Hepatic stellate cell (primary cell): Measurements from ENCODE around the gene GAREM1.
"Not testable (repeated sequence)": the region's sequence is repeated elsewhere in the genome, so short reads cannot be mapped to it uniquely, and the experiment has no call there.

Experiments
- DNase-seq: peaks from one replicate; pipeline ENCODE4 v3.0.0; 2011; ENCODE audit warnings: low spot score

GAREM1 gene

DNA sequence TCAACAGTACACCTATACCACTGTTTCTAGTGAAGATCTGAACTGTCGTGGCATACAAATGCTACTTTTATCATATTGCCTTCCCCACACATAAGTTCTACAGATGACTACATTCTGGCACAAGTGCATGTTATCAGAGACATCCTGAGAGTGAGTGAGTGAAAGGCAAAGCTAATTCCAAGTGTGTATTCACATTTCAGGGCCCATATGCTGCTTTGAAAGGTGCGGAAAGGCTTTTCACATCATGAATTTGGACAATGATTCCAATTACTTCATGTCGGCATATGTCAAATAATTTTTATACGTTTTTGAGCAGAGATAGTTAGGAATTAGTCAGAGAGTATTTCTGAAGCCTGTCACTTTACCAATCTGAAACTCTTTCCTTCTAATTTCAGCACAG lies 101.7 kb downstream of the GAREM1 start:
- no peak for DNase-seq

DNA sequence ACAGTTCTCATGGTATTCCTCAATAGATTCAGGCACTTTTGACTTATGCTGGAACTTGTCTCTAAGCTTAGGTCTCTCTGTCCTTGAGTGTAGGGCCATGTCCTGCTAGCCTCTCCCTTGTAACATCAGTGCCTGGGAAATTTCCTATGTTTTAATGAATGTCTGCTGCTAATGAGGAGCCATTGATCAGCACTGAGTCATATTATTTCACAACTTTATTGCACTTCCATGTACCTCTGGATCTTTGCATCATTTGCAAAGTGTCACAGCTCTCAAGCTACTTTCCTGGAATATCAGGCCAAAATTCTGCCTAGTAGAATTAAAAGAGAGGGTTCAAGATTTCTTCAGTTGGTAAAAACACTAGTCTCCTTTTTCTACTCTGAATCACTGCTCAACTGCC lies 102.5 kb downstream of the GAREM1 start:
- DNase-seq = no peak

DNA sequence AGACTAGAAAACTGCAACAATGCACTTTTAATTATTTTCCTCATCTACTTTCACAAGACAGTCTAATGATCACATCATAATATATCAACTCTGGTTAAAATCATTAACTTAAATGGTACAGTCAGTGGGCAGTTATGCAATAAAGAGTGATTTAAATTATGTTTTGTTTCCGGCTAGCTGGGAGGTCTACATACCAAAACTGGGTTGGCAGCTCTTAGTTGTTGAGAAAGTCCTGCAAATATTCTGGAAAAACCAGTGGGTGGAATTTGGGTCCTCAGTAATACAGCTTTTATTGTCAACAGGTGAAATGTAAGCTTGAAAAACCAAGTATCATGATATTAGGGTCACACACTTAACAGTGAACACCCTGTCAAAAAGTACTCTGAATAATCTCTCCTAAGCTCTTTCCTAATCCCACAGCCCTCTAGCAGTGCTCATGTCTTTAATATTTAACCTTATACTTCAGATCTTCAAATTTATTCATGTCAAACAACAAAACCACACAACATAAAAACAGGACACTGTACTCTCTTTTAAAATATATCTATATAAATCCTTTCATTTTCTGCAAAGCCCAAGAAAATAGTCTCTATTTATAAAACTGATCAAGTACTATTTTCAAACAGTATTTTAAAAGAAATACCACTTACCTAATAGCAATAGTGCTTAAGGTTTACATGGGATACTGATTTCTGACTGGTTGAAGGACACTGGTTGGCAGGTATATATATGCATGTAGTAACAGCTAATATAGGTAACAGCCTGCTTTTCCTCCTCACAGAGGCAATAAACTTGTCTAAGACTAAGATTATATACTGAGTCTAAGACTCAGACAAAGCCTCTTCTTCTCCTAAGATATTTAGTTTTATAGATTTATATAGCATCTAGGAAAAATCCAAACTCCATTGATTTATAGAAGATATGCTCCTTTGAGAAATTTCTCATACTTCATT lies 103.8 kb downstream of the GAREM1 start:
- no peak for DNase-seq

DNA sequence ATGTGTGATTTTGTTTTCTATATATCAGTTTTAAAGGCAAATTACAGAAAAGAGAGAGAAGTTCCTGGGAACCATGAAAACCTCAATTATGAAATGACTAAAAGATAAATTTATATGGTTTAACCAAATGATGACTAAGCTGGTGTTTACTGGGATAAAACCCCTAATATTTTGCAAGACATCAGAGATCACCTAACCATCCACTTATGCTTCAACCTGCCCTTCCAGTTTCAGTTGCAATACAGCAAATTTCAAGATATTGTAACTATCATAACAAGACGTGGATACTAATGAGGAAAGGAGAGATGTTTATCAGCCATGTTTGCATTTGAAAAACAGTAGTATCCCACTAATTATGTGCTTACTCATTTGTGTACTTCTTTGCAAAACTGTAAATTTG lies 108.2 kb downstream of the GAREM1 start:
- DNase-seq = no peak

DNA sequence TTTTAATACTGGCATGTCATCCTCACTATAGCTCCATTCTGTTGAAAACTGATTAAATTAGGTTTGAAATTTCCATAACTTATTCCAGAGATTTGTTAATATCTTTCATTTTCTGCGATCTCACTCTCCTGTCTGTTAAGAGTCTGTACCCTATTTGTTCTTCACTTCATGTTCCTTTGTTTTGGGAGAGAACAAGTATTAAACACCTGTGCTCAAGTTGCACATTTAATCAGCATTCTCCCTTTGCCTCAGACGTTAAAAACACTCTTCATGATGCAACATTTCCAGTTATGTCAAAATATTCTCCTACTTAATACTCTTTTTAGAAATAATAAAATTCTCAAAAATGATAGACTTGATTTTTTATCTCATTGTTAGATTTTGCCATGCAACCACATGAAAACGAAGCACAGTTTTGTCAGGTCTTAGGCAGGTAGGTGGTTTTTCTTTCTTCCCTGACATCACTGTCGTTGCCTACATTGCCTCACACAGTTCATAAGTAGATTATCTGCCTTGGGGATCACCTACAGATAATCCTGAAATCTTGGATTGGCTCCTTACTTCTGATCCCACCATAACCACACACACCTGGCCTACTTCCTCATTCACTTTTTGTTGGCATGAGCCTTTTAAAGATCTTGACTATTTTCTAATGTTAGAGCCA lies 109.9 kb downstream of the GAREM1 start:
- DNase-seq = no peak

DNA sequence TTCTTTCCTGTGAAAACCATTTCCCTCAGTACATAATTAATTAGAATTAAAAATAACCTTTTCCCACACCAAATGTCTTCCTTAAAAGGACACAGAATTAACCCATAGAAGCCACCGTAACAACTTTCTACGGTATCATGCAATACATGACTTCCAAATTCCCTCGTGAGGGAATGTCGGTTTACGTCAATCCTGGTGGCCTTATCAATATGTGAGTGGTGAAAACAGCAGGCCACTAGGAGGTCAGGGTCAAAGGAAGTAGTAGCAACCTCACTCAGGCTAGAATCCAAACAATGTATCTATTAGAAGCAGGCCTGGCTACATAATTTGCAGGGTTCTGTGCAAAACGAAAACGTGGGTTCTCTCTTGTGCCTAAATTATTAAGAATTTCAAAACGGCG lies 112.2 kb downstream of the GAREM1 start:
- DNase-seq = no peak

DNA sequence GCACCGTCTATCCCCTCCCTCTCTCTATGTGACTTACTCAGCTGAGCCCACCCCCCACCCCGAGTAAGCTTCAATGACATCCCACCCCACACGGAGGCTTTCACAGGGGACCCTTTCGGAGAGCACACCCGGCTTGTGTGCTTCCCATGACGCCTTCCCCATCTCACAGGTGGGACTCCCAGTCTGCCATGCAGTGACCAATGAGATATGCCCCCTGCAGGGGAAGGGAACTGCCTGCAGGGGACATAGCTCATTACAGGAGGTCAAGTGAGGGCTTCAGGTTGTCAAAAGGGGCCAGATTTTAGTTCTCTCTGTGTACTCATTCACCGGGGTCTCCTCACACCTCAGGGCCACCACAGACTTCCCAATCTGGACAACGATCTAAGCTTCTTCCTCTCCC lies 112.6 kb downstream of the GAREM1 start:
- no peak for DNase-seq

DNA sequence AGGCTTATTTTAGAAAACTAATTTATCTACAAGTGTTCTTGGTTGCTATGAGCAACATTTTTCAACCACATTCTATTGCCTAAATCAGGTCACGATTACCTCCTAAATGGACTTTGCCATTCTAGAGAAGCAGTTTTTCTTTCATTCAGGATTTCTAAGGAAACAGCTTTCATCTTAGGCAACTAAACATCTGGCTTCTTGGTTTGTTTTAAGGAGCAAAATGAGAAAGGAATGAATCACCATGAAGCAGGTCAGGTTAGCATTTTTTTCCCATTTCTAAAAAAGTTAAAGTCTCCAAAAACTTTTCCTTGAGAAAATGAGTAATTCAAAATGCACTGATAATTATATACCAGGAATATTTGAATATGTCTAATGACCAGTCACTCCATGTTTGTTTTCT lies 114.8 kb downstream of the GAREM1 start:
- DNase-seq = peak; percentile 8

DNA sequence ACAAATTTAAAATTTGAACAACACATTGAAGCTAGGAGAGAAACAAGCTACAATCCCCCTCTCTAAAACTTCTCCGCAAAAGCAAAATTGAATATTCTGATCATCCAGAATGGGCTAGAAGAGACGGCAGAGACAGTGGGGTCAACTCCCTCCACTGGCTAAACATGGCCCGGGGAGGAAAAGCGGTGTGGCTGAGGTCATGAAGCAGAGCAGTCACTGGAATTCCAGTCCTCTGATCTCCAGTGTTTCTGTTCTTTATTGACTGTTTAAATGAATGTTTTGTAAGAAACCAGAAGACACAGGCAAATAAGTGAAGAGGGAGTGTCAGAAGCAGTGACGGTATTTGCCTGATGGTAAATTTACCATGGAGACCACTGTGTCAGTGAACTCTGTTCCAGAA lies 116.2 kb downstream of the GAREM1 start:
- DNase-seq = no peak

DNA sequence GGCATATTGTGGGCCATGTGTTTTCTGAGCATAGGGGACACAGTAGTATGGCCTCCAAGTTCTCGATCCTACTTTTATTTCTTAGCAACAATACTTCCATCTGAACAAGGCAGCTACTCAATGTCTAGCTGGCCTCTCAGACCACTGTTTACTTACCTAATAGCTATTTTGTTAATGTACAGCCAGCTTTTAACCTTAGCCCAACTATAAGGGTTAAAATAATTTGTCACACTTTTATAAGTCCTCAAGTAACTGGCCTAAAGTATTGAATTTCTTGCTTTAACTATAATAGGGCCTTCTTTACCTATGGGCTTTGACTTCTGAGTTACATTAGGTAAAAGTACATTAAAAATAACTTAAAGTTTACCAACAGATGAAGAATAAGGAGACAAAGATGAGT lies 117.4 kb downstream of the GAREM1 start:
- DNase-seq = no peak

DNA sequence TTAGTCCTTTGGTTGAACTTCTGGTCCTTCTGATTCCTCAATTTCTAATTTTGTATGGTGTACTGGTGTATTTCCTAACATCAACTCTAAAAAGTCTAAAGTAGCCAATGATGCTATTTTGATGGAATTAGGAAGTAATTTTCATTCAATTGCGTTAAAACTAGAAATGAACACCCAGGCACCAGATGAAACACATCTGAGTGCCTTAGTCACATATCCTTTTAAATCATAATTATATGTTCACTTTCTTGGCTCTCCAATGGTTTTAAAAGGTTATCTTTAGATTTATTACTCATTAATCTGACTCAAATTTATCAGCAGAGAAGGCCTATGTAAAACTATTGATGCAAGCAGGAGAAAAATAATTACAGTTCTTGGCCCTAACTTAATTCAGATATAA lies 119.7 kb downstream of the GAREM1 start:
- DNase-seq = no peak

DNA sequence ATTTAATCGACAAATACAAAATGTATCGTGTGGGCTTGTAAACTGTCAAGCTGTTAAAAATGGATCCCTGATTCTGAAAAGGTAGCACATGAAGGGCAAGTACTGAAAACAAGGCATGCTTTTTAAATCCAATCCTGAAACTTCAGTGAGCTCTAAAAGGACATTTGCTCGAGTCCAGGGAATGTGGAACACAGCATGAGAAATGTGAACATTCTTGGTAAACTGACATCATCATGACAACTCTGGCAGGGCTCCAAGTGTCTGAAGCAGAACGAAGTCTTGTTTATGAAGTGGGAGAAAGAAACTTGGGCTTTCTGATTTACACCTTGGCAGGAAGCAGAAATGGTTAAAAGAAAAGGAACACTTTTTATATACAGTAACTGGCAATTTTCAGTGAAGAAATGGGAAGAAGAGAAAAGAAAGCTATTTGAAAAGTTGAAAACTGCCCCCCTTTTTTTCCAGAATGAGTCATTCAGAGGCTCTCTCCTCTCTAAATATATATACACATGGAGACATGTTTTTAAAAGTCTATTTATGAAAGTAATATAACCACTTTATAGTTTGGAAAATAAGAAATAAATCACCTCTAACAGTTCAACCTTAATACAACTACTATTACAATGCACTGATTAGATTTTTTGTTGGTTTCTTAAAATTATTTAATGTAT lies 120.8 kb downstream of the GAREM1 start:
- peak; percentile 55 for DNase-seq

DNA sequence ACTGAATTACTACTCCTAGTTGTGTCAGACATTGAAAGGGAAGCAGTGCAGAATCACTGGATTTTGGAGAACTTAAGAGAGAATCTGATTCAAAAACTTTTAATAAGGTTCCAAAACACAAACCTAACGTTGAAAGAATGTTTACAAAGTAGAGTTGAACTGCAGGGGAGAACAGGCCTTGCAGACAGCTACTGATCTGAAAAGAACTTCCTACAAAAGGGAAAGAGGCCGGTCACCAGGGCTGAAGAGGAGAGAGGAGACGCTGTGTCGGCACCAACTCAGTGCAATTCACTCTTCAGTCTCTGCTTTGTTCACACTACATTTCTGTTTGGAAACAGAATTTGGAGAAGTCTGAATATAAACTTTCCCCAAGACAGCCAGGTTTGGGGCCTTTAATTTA lies 124.0 kb downstream of the GAREM1 start:
- no peak for DNase-seq

DNA sequence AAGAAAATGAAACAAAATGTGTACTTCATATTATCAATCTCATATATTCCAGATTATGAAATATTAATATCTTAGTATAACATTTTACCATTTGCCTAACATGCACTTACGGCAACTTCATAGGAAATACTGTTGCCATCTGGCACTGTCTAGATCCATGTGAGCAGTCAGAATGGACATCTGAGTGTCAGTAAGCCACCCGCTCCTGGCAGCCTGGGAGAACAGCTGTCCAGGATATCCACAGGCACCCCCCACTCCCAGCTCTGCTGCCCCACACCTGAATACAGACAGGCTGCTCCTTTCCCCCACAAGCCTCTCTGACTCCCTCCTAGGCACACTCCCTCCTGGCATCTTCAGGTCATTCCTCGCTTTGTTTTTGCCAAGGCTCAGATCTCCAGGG lies 127.0 kb downstream of the GAREM1 start:
- DNase-seq = no peak

DNA sequence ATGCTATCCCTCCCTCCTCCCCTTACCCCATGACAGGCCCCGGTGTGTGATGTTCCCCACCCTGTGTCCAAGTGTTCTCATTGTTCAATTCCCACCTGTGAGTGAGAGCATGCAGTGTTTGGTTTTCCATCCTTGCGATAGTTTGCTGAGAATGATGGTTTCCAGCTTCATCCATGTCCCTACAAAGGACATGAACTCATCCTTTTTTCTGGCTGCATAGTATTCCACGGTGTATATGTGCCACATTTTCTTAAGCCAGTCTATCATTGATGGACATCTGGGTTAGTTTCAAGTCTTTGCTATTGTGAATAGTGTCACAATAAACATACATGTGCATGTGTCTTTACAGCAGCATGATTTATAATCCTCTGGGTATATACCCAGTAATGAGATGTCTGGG lies 129.6 kb downstream of the GAREM1 start:
- not testable (repeated sequence) for DNase-seq

DNA sequence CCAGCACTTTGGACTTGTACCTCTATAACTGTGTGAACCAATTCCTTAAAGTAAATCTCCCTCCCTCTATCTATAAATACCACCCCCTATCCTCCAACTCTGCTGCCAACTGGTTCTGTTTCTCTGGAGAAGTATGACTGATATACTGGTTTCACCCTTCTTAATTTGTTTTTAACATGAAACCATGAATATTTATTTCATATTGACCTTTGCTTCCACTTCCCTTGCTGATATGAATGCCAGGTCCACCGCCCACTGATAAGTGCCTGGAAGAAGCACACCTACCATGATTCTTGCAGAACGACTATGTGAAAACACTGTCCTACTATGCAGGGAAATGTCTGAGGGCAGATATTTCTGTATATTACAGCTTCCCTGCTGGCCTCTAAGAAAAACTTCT lies 131.6 kb downstream of the GAREM1 start:
- DNase-seq = no peak

DNA sequence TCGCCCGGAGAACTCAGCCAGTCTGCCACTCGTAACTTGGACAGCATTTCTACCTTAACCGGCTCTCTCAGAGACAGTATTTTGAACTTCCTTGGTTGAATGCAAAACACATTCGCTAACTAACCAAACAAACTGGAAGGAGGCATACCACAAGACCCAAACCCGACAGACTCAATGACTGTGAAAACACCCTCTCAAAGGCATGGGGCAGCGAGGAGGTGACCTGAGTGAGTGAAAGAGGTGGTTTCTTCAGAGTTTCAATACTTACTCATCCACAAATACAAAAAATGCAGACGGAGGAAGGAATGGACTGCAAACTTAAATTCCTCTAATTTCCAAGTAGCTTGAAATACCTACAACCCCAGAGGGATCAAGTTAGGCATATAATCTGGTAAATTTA lies 132.9 kb downstream of the GAREM1 start:
- no peak for DNase-seq

DNA sequence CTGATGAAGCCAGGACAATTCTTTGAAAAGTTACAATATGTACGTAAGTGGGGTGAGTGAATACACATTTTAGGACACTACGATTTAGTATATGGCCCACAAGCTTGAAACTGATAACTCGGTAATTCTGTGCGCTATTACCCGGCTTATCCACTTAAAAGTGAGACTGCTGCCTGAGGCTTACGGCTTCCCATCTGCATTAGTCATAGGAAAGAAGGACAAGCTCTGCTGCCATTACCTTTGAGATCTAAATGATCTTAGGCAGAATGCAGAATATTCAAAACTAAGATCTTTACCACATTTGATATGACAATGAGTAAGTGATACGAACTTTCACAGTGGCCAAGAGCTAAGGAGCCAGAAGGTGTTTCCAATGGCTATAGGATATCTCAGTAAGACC lies 133.3 kb downstream of the GAREM1 start:
- DNase-seq = no peak

DNA sequence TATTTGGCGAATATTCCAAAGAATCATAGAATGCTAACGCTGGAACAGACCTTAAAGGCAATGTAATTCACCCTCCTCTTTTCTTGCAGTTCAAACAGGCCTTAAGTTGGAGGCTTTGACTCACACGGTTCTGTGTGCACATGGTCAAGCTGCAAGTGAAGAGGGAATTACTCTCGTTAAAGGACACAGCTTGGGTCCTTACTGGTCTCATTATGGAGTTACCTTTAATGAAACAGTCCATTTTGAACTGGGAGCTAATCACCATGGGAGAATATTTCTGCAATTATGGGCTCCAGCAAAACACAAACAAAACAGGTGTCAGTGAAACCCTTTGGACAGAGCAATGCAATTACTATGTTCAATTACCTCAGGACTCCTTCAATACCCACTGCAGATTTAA lies 135.5 kb downstream of the GAREM1 start:
- no peak for DNase-seq

DNA sequence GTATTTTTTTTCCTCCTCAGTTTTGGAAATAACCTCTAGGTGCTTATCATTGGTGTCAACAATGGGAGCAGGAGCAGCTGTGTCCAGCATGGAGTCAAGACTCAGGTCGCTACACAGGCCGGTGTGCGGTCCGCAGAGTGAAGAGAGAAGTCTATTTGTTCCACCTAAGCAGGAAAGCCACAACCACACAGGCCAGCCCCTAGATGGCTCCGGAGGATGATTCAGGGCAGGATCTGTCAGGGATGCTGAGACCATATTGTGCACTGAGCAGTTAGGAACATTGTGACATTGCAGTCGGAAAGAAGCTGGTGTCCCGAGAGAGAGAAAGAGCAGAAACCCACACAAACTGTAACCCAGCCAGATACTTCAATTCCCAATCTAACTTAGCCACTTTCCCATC lies 136.9 kb downstream of the GAREM1 start:
- DNase-seq = no peak

DNA sequence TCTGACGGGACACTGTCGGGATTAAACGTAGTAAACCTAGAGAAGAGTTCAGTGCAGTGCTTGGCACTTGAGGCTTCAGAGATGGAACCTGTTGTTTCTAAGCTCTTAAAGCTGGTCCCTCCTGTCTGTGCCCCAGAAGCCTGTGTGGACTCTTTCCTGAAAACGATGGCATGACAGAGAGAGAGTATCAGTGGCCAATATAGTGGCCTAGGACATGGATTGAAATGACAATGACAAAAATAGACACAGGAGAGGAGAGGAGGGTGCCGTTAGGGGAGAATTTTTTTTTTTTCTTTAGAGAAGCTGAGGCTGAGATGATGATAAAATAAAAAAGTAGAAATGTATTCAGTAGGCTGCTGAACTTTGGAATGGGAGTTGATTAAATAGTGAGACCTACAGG lies 138.0 kb downstream of the GAREM1 start:
- no peak for DNase-seq

DNA sequence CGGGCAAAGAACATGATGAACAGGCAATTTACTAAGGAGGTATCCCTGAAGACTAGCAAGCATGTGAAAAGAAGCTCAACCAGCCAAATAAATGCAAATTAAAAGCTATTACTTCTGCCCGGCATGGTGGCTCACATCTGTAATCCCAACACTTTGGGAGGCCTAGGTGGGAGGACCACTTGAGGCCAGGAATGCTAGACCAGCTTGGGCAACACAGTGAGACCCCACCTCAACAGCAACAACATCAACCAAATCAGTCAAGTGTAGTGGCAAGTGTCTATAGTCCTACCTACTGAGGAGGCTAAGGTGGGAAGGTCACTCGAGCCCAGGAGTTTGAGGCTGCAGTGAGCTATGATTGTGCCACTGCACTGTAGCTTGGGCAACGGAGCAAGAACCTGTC lies 141.7 kb downstream of the GAREM1 start:
- no peak for DNase-seq

DNA sequence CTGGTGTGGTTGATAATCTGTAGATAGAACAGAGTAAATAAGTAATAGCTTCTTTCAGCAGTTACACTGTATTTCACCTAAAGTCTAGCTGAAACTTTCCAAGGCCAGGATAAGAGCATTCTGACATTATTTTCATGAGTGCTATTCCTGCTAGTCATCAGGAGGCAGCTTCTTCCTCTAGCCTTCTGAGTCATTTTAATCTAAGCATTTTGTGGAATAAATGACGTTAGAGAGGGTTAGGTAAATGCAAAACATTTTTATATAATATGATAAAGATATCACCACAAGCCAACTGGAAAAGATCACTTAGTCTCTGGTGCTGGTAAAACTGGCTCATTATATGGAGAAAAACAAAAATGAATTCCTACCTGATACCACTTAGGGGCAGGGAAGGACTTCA lies 142.3 kb downstream of the GAREM1 start:
- DNase-seq = peak; percentile 31
